ENCODE measurements around the gene TNF.

The TNF gene

DNA sequence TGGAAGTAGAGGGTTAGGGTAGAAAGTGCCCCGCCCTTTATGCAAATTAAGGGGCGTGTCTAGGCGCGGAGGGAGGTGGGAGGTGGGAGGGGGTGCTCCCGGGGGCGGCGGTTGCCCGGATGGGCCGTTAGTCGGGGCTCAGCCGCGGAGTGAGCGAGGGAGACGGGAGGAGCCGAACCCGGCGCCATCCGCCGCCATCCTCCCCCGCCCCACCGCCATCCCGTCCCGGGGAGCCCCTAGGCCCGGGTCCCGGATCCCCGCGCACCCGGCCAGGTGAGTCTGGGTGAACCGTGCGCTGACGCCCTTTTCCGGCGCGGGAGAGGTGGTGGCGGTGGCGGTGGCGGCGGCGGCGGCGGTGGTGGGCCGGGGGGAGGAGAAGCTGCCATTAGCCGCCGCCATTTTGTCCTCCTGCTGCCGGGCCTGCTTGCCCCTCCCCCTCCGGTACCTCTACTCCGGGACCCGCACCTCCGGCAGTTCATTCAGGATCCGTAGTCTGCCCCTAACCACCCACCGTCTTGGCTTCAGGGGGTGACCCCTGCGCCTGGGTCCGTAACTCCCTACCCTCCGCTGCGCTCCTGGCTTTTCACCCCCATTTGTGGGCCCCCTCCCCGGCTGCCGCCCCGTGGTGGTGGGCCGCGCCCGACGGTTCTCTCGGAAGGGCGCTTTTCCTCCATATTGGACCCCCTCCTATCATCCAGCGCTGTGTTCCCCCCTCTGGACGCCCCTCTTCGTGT lies 45.4 kb downstream of the TNF start, which contains the start of gene PRRC2A (continued):
- TF ChIP-seq PRDM1 (tag by site-specific recombination; IDR thresholded peaks at IDR 0.05) (no peak), ZNF514 (tag by site-specific recombination; IDR thresholded peaks at IDR 0.05) (no peak), ZNF658 (tag by site-specific recombination; IDR thresholded peaks at IDR 0.05) (no peak), ZNF248 (tag by site-specific recombination; IDR thresholded peaks at IDR 0.05) (no peak), ZFP37 (tag by site-specific recombination; IDR thresholded peaks at IDR 0.05) (peak; percentile 95), ZSCAN16 (tag by site-specific recombination; IDR thresholded peaks at IDR 0.05) (peak; percentile 63; the same call in 1 of the 2 replicates), ZSCAN5A (tag by site-specific recombination; IDR thresholded peaks at IDR 0.05) (peak; percentile 83; the same call in 1 of the 2 replicates), ZNF518A (tag by site-specific recombination; conservative IDR thresholded peaks at IDR 0.05; ENCODE audit: low read depth) (0 out of 2 replicates have a peak, but pooled peaks have one; percentile 20), FEZF1 (tag by site-specific recombination; IDR thresholded peaks at IDR 0.05) (peak; percentile 34; the same call in 1 of the 2 replicates)

DNA sequence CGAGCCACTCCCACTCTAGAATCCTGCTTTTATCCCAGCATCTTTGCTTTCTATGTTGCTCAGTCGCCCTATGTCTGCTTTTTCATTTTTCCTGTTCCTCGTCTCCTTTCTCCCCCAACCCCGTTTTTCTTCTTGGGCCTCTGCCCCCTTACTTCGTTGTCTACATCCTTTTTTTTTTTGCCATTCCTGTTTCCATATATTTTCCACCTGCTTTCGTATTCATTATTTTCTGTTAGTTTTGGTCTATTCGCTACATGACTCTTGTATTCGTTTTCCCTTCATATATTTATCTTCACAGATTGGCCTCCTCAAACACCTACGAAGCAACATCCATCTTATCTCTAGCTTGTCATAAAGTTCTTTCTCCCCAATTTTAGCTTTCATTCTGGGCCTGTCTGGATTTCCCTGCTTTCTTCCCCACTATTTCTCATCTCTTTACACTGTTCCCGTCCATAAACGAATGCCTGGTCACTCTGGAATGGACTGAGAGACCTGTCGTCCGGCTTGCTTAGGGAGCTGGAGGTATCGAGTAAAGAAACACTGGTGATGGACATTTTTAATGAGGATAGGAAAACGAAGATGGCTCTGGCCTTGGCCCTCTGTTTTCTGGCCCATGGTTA lies 46.1 kb downstream of the TNF start:
- Histone ChIP-seq H3K4me3 (ENCODE audit: low read depth, low read length) (peak overlapping the region; percentile 97), H3K4me1 (ENCODE audit: control insufficient read depth, insufficient read depth, low read length) (peaks cover 7% of the 10 kb centered on the region; the same call in 1 of the 2 replicates), H3K27ac (ENCODE audit: extremely low read depth, low read depth, low read length) (peak overlapping the region; percentile 99), H3K36me3 (ENCODE audit: control insufficient read depth in 2 of 2, insufficient read depth in 1 of 2, low read length in 2 of 2) (peaks cover 33 to 53% of the 10 kb centered on the region in 2 experiments), H3K9me3 (ENCODE audit: control insufficient read depth, insufficient read depth, low read depth, low read length) (no peaks in the 10 kb centered on the region)
- ChIA-PET POLR2A (interaction anchor here (0.6 to 9.7 kb wide), 17 partner anchors 15 to 1349 kb away, joined by 3 to 123 read pairs (median 4); partner anchors contain the start of genes ABHD16A, ATP6V1G2, BAG6 and C6orf47), CTCF (interaction anchor here (0.7 to 0.9 kb wide), 3 partner anchors 15 to 41 kb away, joined by 3 to 5 read pairs (median 3); no protein-coding TSS in a partner anchor)
- TF ChIP-seq GLI2 (tag by site-specific recombination; IDR thresholded peaks at IDR 0.05; ENCODE audit: borderline replicate concordance, low read depth) (no peak), ZNF157 (tag by site-specific recombination; IDR thresholded peaks at IDR 0.05) (no peak), KLF9 (tag by site-specific recombination; IDR thresholded peaks at IDR 0.05; ENCODE audit: low read depth) (no peak), ZNF660 (tag by site-specific recombination; IDR thresholded peaks at IDR 0.05) (no peak), ZNF654 (tag by site-specific recombination; IDR thresholded peaks at IDR 0.05; ENCODE audit: low read depth) (no peak), ZNF473 (tag by site-specific recombination; IDR thresholded peaks at IDR 0.05) (no peak), ZNF658 (tag by site-specific recombination; IDR thresholded peaks at IDR 0.05) (no peak), RBAK (tag by site-specific recombination; IDR thresholded peaks at IDR 0.05) (no peak), GLIS2 (tag by site-specific recombination; IDR thresholded peaks at IDR 0.05) (0 out of 2 replicates have a peak, but pooled peaks have one; percentile 57), ZNF335 (tag by site-specific recombination; conservative IDR thresholded peaks at IDR 0.05) (peak; percentile 35; the same call in 1 of the 2 replicates), ZNF292 (tag by site-specific recombination; IDR thresholded peaks at IDR 0.05; ENCODE audit: borderline replicate concordance, low read depth) (peak; percentile 35; the same call in 1 of the 2 replicates), ZNF311 (tag by site-specific recombination; IDR thresholded peaks at IDR 0.05; ENCODE audit: borderline replicate concordance) (no peak)
- TF ChIP-seq, protein P1, sequence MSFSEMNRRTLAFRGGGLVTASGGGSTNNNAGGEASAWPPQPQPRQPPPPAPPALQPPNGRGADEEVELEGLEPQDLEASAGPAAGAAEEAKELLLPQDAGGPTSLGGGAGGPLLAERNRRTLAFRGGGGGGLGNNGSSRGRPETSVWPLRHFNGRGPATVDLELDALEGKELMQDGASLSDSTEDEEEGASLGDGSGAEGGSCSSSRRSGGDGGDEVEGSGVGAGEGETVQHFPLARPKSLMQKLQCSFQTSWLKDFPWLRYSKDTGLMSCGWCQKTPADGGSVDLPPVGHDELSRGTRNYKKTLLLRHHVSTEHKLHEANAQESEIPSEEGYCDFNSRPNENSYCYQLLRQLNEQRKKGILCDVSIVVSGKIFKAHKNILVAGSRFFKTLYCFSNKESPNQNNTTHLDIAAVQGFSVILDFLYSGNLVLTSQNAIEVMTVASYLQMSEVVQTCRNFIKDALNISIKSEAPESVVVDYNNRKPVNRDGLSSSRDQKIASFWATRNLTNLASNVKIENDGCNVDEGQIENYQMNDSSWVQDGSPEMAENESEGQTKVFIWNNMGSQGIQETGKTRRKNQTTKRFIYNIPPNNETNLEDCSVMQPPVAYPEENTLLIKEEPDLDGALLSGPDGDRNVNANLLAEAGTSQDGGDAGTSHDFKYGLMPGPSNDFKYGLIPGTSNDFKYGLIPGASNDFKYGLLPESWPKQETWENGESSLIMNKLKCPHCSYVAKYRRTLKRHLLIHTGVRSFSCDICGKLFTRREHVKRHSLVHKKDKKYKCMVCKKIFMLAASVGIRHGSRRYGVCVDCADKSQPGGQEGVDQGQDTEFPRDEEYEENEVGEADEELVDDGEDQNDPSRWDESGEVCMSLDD (tag by site-specific recombination; IDR thresholded peaks at IDR 0.05), result 0 out of 2 replicates have a peak, but pooled peaks have one; percentile 28
- TF ChIP-seq, protein P2, sequence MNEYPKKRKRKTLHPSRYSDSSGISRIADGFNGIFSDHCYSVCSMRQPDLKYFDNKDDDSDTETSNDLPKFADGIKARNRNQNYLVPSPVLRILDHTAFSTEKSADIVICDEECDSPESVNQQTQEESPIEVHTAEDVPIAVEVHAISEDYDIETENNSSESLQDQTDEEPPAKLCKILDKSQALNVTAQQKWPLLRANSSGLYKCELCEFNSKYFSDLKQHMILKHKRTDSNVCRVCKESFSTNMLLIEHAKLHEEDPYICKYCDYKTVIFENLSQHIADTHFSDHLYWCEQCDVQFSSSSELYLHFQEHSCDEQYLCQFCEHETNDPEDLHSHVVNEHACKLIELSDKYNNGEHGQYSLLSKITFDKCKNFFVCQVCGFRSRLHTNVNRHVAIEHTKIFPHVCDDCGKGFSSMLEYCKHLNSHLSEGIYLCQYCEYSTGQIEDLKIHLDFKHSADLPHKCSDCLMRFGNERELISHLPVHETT (tag by site-specific recombination; IDR thresholded peaks at IDR 0.05), result no peak; the same call in 1 of the 2 replicates
